RWPE2 (cell line): ENCODE results near the gene SP110.

ENCODE experiments used
- ATAC-seq: fragments of 200-7000 bp; cut with Tn5 transposase; 3 replicates; pipeline ENCODE4 v1.9.1; 2021; ENCODE audit warnings: low read depth
- DNase-seq: peaks from one replicate; pipeline ENCODE4 v3.0.0-alpha.2; 2020; ENCODE audit warnings: low spot score
- H3K27ac ChIP-seq: fragments of 450-650 bp; 2 replicates; pipeline ENCODE4 v1.5.1; 2017; ENCODE audit warnings: mild to moderate bottlenecking; ENCODE audit not compliant: poor library complexity, severe bottlenecking
- H3K27me3 ChIP-seq: fragments of 250-450 bp; sonication (Bioruptor Pico); 2 replicates; pipeline ENCODE4 v1.5.1; 2021; ENCODE audit warnings: mild to moderate bottlenecking, moderate library complexity; ENCODE audit not compliant: insufficient read depth, poor library complexity, severe bottlenecking
- H3K36me3 ChIP-seq: fragments of 250-450 bp; sonication (Bioruptor Pico); 2 replicates; pipeline ENCODE4 v1.5.1; 2020; ENCODE audit warnings: low read depth, mild to moderate bottlenecking, moderate library complexity
- H3K4me1 ChIP-seq: fragments of 250-450 bp; sonication (Bioruptor Pico); 2 replicates; pipeline ENCODE4 v1.5.1; 2021; ENCODE audit warnings: mild to moderate bottlenecking, moderate library complexity; ENCODE audit not compliant: insufficient read depth, poor library complexity, severe bottlenecking
- H3K4me3 ChIP-seq: fragments of 250-450 bp; sonication (Bioruptor Pico); 2 replicates; pipeline ENCODE4 v1.5.1; 2021; ENCODE audit warnings: mild to moderate bottlenecking, moderate library complexity; ENCODE audit not compliant: severe bottlenecking
- H3K9me3 ChIP-seq: fragments of 250-450 bp; sonication (Bioruptor Pico); 2 replicates; pipeline ENCODE4 v1.5.1; 2021; ENCODE audit warnings: mild to moderate bottlenecking, moderate library complexity; ENCODE audit not compliant: severe bottlenecking
- TF ChIP-seq, protein P1 (sequence below): fragments of 450-650 bp; IDR thresholded peaks from one replicate; pipeline ENCODE4 v1.5.1; 2017; ENCODE audit warnings: mild to moderate bottlenecking, moderate library complexity; ENCODE audit not compliant: poor library complexity, severe bottlenecking

SP110 gene

DNA sequence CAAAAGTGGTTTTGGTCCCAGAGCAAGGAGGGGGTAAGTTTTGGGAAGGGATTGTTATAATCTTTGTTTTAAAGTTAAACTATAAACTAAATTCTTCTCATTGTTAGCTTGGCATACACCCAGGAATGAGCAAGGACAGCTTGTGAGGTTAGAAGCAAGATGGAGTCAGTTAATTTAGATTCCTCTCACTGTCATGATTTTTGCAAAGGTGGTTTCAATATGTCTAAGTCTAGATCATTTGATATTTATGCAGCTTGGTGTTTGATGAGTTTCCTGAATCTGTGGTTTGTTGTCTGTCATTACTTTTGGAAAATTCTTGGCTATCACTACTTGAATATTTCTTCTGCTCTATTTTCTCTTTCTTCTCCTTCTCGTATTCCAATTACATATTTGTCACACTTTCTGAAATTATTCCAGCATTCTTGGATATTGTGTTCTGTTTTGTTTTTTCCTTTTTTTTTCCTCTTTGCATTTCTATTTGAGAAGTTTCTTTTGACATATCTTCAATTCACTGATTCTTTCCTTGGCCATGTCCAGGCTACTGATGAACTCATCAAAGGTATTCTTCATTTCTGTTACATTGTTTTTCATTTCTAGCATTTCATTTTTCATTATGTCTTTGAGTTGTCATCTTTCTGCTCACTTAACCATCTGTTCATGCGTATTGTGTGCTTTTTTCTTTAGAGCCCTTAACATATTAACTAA is 10.9 kb upstream of the SP110 start:
- DNase-seq: no peak
- peaks cover 6% of the 10 kb centered on the region for H3K4me1 ChIP-seq
- TF ChIP-seq, protein P1, sequence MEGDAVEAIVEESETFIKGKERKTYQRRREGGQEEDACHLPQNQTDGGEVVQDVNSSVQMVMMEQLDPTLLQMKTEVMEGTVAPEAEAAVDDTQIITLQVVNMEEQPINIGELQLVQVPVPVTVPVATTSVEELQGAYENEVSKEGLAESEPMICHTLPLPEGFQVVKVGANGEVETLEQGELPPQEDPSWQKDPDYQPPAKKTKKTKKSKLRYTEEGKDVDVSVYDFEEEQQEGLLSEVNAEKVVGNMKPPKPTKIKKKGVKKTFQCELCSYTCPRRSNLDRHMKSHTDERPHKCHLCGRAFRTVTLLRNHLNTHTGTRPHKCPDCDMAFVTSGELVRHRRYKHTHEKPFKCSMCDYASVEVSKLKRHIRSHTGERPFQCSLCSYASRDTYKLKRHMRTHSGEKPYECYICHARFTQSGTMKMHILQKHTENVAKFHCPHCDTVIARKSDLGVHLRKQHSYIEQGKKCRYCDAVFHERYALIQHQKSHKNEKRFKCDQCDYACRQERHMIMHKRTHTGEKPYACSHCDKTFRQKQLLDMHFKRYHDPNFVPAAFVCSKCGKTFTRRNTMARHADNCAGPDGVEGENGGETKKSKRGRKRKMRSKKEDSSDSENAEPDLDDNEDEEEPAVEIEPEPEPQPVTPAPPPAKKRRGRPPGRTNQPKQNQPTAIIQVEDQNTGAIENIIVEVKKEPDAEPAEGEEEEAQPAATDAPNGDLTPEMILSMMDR: no peak
- H3K4me3 ChIP-seq: no peak overlapping the region
- peak overlapping the region; percentile 35 for H3K27ac ChIP-seq
- no peak for ATAC-seq
- no peaks in the 10 kb centered on the region for H3K36me3 ChIP-seq
- no peaks in the 10 kb centered on the region for H3K27me3 ChIP-seq
- H3K9me3 ChIP-seq: peaks cover 6% of the 10 kb centered on the region

DNA sequence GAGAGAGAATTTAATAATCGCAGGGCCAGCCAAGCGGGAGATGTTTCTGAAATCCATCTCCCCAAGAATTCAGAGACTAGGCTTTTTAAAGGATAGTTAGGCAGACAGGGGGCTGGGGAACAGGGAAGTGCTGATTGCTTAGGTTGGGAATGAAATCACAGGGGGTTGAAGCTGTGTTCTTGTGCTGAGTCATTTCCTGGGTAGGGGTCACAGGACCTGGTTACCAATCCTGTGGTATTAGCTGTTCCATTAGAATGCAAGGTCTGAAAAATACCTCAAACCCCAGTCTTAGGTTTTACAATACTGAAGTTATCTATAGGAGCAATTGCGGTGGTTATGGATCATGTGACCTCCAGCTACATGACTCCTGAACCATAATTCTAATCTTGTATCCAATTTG is 10.3 kb upstream of the SP110 start:
- DNase-seq: no peak
- no peaks in the 10 kb centered on the region for H3K36me3 ChIP-seq
- H3K4me3 ChIP-seq: no peak overlapping the region
- no peaks in the 10 kb centered on the region for H3K27me3 ChIP-seq
- ATAC-seq: peak; percentile 45; the same call in 1 of the 3 replicates
- TF ChIP-seq, protein P1: no peak
- H3K9me3 ChIP-seq: peaks cover 6% of the 10 kb centered on the region
- peaks cover 6% of the 10 kb centered on the region for H3K4me1 ChIP-seq
- peak overlapping the region; percentile 35 for H3K27ac ChIP-seq

DNA sequence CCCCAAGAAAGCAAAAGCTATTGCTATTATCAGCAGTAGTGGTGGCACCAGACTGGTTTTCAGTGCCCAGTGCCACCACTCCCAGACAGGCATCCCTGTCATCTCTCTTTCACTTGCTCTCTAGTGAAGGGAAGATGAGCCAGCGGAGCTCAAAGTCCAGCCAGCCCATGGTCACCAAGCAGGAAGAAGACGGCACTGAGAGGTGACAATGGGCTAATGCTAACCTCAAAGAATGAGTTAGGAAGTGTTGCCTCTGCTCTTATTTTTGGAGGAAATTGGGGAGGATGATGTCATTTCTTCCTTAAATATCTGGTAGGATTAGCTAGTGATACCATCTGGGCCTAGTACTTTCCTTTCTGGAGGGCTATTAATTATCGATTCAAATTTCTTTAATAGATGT is 7.4 kb upstream of the SP110 start:
- H3K4me3 ChIP-seq: no peak overlapping the region
- DNase-seq (no peak), ATAC-seq (no peak)
- H3K36me3 ChIP-seq: no peaks in the 10 kb centered on the region
- H3K27ac ChIP-seq: no peak overlapping the region
- TF ChIP-seq, protein P1: no peak
- no peaks in the 10 kb centered on the region for H3K27me3 ChIP-seq
- H3K4me1 ChIP-seq: peaks cover 11% of the 10 kb centered on the region
- H3K9me3 ChIP-seq: peaks cover 6% of the 10 kb centered on the region

DNA sequence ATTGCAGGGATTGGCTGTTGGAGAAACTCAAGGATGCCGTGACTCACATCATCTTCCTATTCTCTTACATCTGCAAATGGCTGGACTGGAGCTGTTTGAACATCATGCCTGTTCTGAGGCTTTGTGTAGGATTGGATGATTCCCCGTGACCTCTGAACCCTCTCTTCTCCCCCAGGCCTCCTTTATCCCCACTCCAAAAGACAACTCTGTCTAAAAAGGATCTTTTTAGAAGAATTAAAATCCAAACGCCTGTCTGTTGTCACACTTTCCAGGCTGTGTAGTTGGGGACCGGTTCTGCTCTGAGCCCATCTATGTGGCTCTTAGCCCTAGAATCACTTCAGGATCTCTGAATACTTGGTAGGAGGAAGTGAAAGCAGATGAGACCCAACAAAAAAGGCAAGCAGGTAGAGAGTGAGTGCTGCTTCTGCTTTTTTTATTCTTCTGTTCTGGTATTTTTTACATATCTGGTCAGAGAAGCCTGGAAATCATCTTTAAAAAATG is 6.3 kb upstream of the SP110 start:
- TF ChIP-seq, protein P1: no peak
- Histone ChIP-seq H3K4me1 (peaks cover 12% of the 10 kb centered on the region), H3K36me3 (no peaks in the 10 kb centered on the region), H3K4me3 (no peak overlapping the region), H3K9me3 (peaks cover 6% of the 10 kb centered on the region), H3K27ac (no peak overlapping the region), H3K27me3 (no peaks in the 10 kb centered on the region)
- DNase-seq: no peak
- ATAC-seq: no peak

DNA sequence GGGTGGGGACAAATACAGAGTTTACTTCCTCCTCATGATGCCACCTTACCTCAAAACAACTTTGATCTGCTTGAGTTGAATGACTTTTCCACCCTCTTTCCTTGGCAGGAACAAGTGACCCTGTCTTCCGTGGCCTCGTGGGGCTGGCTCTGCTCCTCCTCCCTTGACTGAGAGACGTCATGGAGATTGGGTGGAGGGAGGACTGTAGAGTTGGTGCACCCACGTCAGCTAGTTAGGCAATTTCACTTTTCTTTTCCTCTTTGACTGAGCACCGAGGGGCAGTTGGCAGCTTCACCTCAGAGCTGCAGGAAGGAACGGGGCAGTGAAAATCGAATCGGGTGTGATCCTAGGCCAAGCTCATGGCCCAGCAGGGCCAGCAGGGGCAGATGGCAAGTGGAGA is 5.7 kb upstream of the SP110 start, which contains the start of gene SP140:
Gene SP140, plus strand, starts transcription at position 251 of the 400 bp plus-strand sequence. Its CDS starts 109 bp downstream, at position 360.
- Histone ChIP-seq H3K4me1 (peaks cover 13% of the 10 kb centered on the region), H3K27ac (no peak within 1 kb of the TSS), H3K36me3 (no peaks in the 10 kb centered on the region), H3K9me3 (peaks cover under 1% of the 10 kb centered on the region), H3K27me3 (no peaks in the 10 kb centered on the region), H3K4me3 (no peak within 1 kb of the TSS)
- TF ChIP-seq, protein P1: no peak
- no peak for DNase-seq
- no peak for ATAC-seq
